DND-41 (cell line): ENCODE measurements around the gene LRRN4.
"Not testable (repeated sequence)": the region's sequence is repeated elsewhere in the genome, so short reads cannot be mapped to it uniquely, and the experiment has no call there.

ENCODE experiments used
- ATAC-seq: fragments of 200-7000 bp; cut with Tn5 transposase; 3 replicates; pipeline ENCODE4 v1.9.1; 2021; ENCODE audit warnings: low read depth; ENCODE audit not compliant: insufficient read depth
- DNase-seq: peaks from one replicate; pipeline ENCODE4 v3.0.0-alpha.2; 2020
- H2AFZ ChIP-seq: 2 replicates; pipeline ENCODE4 v1.6.0; 2012; ENCODE audit warnings: low read depth, low read length
- H3K27ac ChIP-seq: 2 replicates; pipeline ENCODE4 v1.5.1; 2012; ENCODE audit warnings: low read length, inconsistent platforms
- H3K27me3 ChIP-seq: fragments of 200-600 bp; sonication (generic); 2 replicates; pipeline ENCODE4 v1.6.0; 2012; ENCODE audit warnings: low read length, mild to moderate bottlenecking, inconsistent platforms; ENCODE audit not compliant: insufficient read depth, poor library complexity
- H3K36me3 ChIP-seq: 2 replicates; pipeline ENCODE4 v1.5.1; 2012; ENCODE audit warnings: low read length, inconsistent platforms; ENCODE audit not compliant: insufficient read depth
- H3K4me1 ChIP-seq: 2 replicates; pipeline ENCODE4 v1.5.1; 2012; ENCODE audit warnings: mild to moderate bottlenecking, low read length; ENCODE audit not compliant: insufficient read depth
- H3K4me2 ChIP-seq: 2 replicates; pipeline ENCODE4 v1.6.0; 2012; ENCODE audit warnings: mild to moderate bottlenecking, moderate library complexity, low read length, inconsistent platforms; ENCODE audit not compliant: insufficient read depth
- H3K4me3 ChIP-seq, 2 experiments: fragments of 200-600 bp in 1 of 2; shearing (Covaris generic) in 1 of 2; 2 replicates each; pipeline ENCODE4 v1.5.1; 2012 to 2016; ENCODE audit warnings: inconsistent platforms in 2 of 2, low read length in 2 of 2, mild to moderate bottlenecking in 2 of 2, low read depth in 1 of 2, moderate library complexity in 1 of 2
- H3K79me2 ChIP-seq: 2 replicates; pipeline ENCODE4 v1.6.0; 2012; ENCODE audit warnings: low read length, inconsistent platforms; ENCODE audit not compliant: insufficient read depth
- H3K9ac ChIP-seq: 2 replicates; pipeline ENCODE4 v1.6.0; 2012; ENCODE audit warnings: low read depth, mild to moderate bottlenecking, inconsistent platforms, low read length, moderate library complexity
- H3K9me3 ChIP-seq: 2 replicates; pipeline ENCODE4 v1.5.1; 2012; ENCODE audit warnings: low read length, moderate library complexity, mild to moderate bottlenecking, inconsistent platforms; ENCODE audit not compliant: insufficient read depth, severe bottlenecking
- H4K20me1 ChIP-seq: 2 replicates; pipeline ENCODE4 v1.6.0; 2012; ENCODE audit warnings: low read length; ENCODE audit not compliant: insufficient read depth
- CTCF ChIP-seq: IDR thresholded peaks from 2 replicates; pipeline ENCODE4 v1.5.1; 2012; ENCODE audit warnings: borderline replicate concordance, low read length, moderate library complexity, mild to moderate bottlenecking; ENCODE audit not compliant: poor library complexity, severe bottlenecking; ENCODE audit errors: extremely low read depth
- EZH2 ChIP-seq: IDR thresholded peaks from 3 replicates; pipeline ENCODE4 v1.6.1; 2012; ENCODE audit warnings: borderline replicate concordance, low read depth, mild to moderate bottlenecking, moderate library complexity, low read length, inconsistent platforms; ENCODE audit not compliant: severe bottlenecking

The LRRN4 gene

GRCh38 chr20:6034134-6034969 is 19.5 kb downstream of the LRRN4 start:
- Histone ChIP-seq H3K9me3 (no peaks in the 10 kb centered on the region), H3K36me3 (peaks cover 84% of the 10 kb centered on the region), H3K4me3 (no peak overlapping the region), H3K4me2 (no peak overlapping the region), H3K9ac (no peak overlapping the region), H4K20me1 (peaks cover 2% of the 10 kb centered on the region; the same call in 1 of the 2 replicates), H3K79me2 (peaks cover 9% of the 10 kb centered on the region; the same call in 1 of the 2 replicates), H2AFZ (no peak overlapping the region), H3K27me3 (no peaks in the 10 kb centered on the region), H3K27ac (no peak overlapping the region), H3K4me1 (no peaks in the 10 kb centered on the region)
- TF ChIP-seq CTCF (no peak), EZH2 (no peak)
- ATAC-seq (no peak), DNase-seq (no peak)

GRCh38 chr20:6032907-6033306 is 21.0 kb downstream of the LRRN4 start:
- H3K4me2 ChIP-seq, H3K27me3 ChIP-seq, H3K9me3 ChIP-seq, DNase-seq, H3K27ac ChIP-seq, H3K4me3 ChIP-seq, H2AFZ ChIP-seq, H3K9ac ChIP-seq, H3K4me1 ChIP-seq, H4K20me1 ChIP-seq, ATAC-seq: not testable (repeated sequence)
- Histone ChIP-seq H3K36me3 (peaks cover 81% of the 10 kb centered on the region), H3K79me2 (peaks cover 18% of the 10 kb centered on the region)

- no peak for DNase-seq
Observed at GRCh38 chr20:6030453-6031080, 23.3 kb downstream of the LRRN4 start.

More at GRCh38 chr20:6030453-6031080, 23.3 kb downstream of the LRRN4 start:
- TF ChIP-seq EZH2 (no peak), CTCF (no peak)
- ATAC-seq: no peak
- H3K36me3 ChIP-seq: peaks cover 72% of the 10 kb centered on the region
- H3K4me2 ChIP-seq: no peak overlapping the region
- peaks cover 30% of the 10 kb centered on the region for H3K79me2 ChIP-seq
- H3K4me3 ChIP-seq: no peak overlapping the region
- peaks cover 9% of the 10 kb centered on the region; the same call in 1 of the 2 replicates for H4K20me1 ChIP-seq
- no peaks in the 10 kb centered on the region for H3K27me3 ChIP-seq
- H2AFZ ChIP-seq: no peak overlapping the region
- H3K9ac ChIP-seq: no peak overlapping the region
- no peaks in the 10 kb centered on the region for H3K9me3 ChIP-seq
- H3K4me1 ChIP-seq: no peaks in the 10 kb centered on the region
- no peak overlapping the region for H3K27ac ChIP-seq
